ENCODE data around the gene SANBR.

SANBR gene

GRCh38 chr2:61090386-61090921, 24.8 kb downstream of the SANBR start:
- DNase-seq (ENCODE audit: low read depth): no peak

- no peak for DNase-seq (ENCODE audit: low read depth)
These were observed 25.8 kb downstream of the SANBR start for GRCh38 chr2:61091485-61091884.

- no peak for DNase-seq (ENCODE audit: low read depth)
These were observed 30.8 kb downstream of the SANBR start for GRCh38 chr2:61096438-61096837.

- DNase-seq (ENCODE audit: low read depth): no peak
These were observed 35.1 kb downstream of the SANBR start for GRCh38 chr2:61100801-61101200.

GRCh38 chr2:61109291-61109690, 43.6 kb downstream of the SANBR start:
- no peak for DNase-seq (ENCODE audit: low read depth)

- no peak for DNase-seq (ENCODE audit: low read depth)
These were observed 46.0 kb downstream of the SANBR start for GRCh38 chr2:61111708-61112107.

GRCh38 chr2:61114147-61114546, 48.5 kb downstream of the SANBR start:
- no peak for DNase-seq (ENCODE audit: low read depth)

Data from activated T-cell treated with anti-CD3 and anti-CD28 coated beads for 48 hours (primary cell).